GM12878 (cell line): ENCODE measurements around the gene FRAS1. TPM values are rescaled to one million over a fixed set of nuclear protein-coding genes. Genes with fewer than 3 reads are reported as not detected.

Source experiments
- ATAC-seq: fragments of 200-7000 bp; cut with Tn5 transposase; 3 replicates; pipeline ENCODE4 v1.9.1; 2020; ENCODE audit warnings: mild to moderate bottlenecking, moderate library complexity
- BruUV-seq: library from RNA; stranded (reverse); fragments of 400-500 nt; replicated peaks from 2 replicates; lab custom pipeline; 2021; lab: Mats Ljungman, UMichigan
- CTCF ChIA-PET: fragments of 300-600 bp; sonication (Branson Sonifier 250); formaldehyde crosslinking; extraction: SDS; loops from one replicate; lab custom pipeline; 2021; ENCODE audit warnings: inconsistent platforms; lab: Yijun Ruan, JAX
- POLR2A ChIA-PET: fragments of 350-600 bp; formaldehyde crosslinking; extraction: SDS; loops from one replicate; lab custom pipeline; 2021; ENCODE audit warnings: inconsistent platforms; lab: Charles Lee
- RAD21 ChIA-PET: fragments of 300-600 bp; sonication (Branson Sonifier 250); formaldehyde crosslinking; loops from one replicate; lab custom pipeline; 2023; ENCODE audit warnings: antibody characterized with exemption; ENCODE audit not compliant: unreplicated experiment; lab: Charles Lee
- SMC1A ChIA-PET: fragments of 300-600 bp; sonication (Branson Sonifier 250); formaldehyde crosslinking; loops from one replicate; lab custom pipeline; 2023; ENCODE audit not compliant: unreplicated experiment, uncharacterized antibody; lab: Charles Lee
- DNase-seq: peaks from one replicate; pipeline ENCODE4 v3.0.0-alpha.2; 2011; ENCODE audit warnings: low read depth, low spot score
- FAIRE-seq: peaks from 3 replicates; lab custom pipeline; 2011; peaks lifted over from hg19 to GRCh38; lab: Jason Lieb, UNC
- H2AFZ ChIP-seq: 2 replicates; pipeline ENCODE4 v1.6.0; 2011; ENCODE audit warnings: low read depth, low read length, control low read depth; ENCODE audit not compliant: control insufficient read depth
- H3K27ac ChIP-seq: 2 replicates; pipeline ENCODE4 v1.5.1; 2011; ENCODE audit warnings: control low read depth; ENCODE audit not compliant: control insufficient read depth, insufficient read depth
- H3K27me3 ChIP-seq, 2 experiments: replicated peaks in 1 of 2; 2 replicates each; pipeline versions ENCODE4 v1.6.0 to v1.6.1; 2011; ENCODE audit warnings: low read length in 1 of 2; ENCODE audit not compliant: control insufficient read depth in 2 of 2, insufficient read depth in 2 of 2
- H3K36me3 ChIP-seq, 2 experiments: 2 replicates each; pipeline ENCODE4 v1.5.1; 2011; ENCODE audit warnings: low read length in 1 of 2; ENCODE audit not compliant: control insufficient read depth in 2 of 2, insufficient read depth in 2 of 2
- H3K4me1 ChIP-seq: 2 replicates; pipeline ENCODE4 v1.6.1; 2011; ENCODE audit warnings: mild to moderate bottlenecking, low read length, moderate library complexity, mixed read lengths; ENCODE audit not compliant: control insufficient read depth, insufficient read depth
- H3K4me2 ChIP-seq: 2 replicates; pipeline ENCODE4 v1.6.0; 2011; ENCODE audit warnings: control low read depth; ENCODE audit not compliant: control insufficient read depth, insufficient read depth
- H3K4me3 ChIP-seq: fragments of 200-600 bp; sonication (generic); 2 replicates; pipeline ENCODE4 v1.5.1; 2016
- H3K79me2 ChIP-seq: 2 replicates; pipeline ENCODE4 v1.6.0; 2011; ENCODE audit warnings: low read length; ENCODE audit not compliant: control insufficient read depth, insufficient read depth
- H3K9ac ChIP-seq: 2 replicates; pipeline ENCODE4 v1.8.0; 2011; ENCODE audit warnings: low read length, control low read depth, mixed read lengths; ENCODE audit not compliant: control insufficient read depth, insufficient read depth
- H3K9me3 ChIP-seq: replicated peaks from 3 replicates; pipeline ENCODE4 v1.5.1; 2011; ENCODE audit warnings: mild to moderate bottlenecking, low read length; ENCODE audit not compliant: control insufficient read depth, insufficient read depth
- H4K20me1 ChIP-seq: 2 replicates; pipeline ENCODE4 v1.6.0; 2011; ENCODE audit not compliant: control insufficient read depth, insufficient read depth
- E4F1 ChIP-seq: fragments of 450-650 bp; IDR thresholded peaks from 2 replicates; pipeline ENCODE4 v1.6.1; 2018; ENCODE audit warnings: borderline replicate concordance, mild to moderate bottlenecking; ENCODE audit not compliant: partially characterized antibody
- EP300 ChIP-seq, 2 experiments: fragments of 150-350 bp in 1 of 2; IDR thresholded peaks; 2 replicates each; pipeline ENCODE4 v1.6.1; 2011 to 2012; ENCODE audit warnings: low read depth in 2 of 2, low read length in 2 of 2, borderline replicate concordance in 1 of 2, improper control_type of control experiment in 1 of 2, inconsistent platforms in 1 of 2; ENCODE audit not compliant: control insufficient read depth in 1 of 2
- GATAD2B ChIP-seq: fragments of 450-650 bp; conservative IDR thresholded peaks from 2 replicates; pipeline ENCODE4 v1.6.1; 2017; ENCODE audit warnings: low read depth, mild to moderate bottlenecking, moderate library complexity
- KAT2A ChIP-seq: conservative IDR thresholded peaks from 2 replicates; pipeline ENCODE4 v1.6.1; 2011; ENCODE audit warnings: low read depth, low read length; ENCODE audit not compliant: control insufficient read depth
- KDM1A ChIP-seq: fragments of 200-600 bp; sonication (generic); IDR thresholded peaks from 2 replicates; pipeline ENCODE4 v1.6.1; 2016; ENCODE audit warnings: borderline replicate concordance
- MEF2B ChIP-seq: fragments of 450-650 bp; IDR thresholded peaks from 2 replicates; pipeline ENCODE4 v1.6.1; 2018; ENCODE audit warnings: mild to moderate bottlenecking, moderate library complexity; ENCODE audit not compliant: partially characterized antibody, poor library complexity, severe bottlenecking
- MTA2 ChIP-seq: fragments of 450-650 bp; IDR thresholded peaks from 2 replicates; pipeline ENCODE4 v1.6.1; 2016; ENCODE audit warnings: low read depth, mild to moderate bottlenecking, moderate library complexity
- NFYB ChIP-seq: IDR thresholded peaks from 2 replicates; pipeline ENCODE4 v1.6.1; 2011; ENCODE audit warnings: low read depth, mild to moderate bottlenecking, low read length, improper control_type of control experiment, moderate library complexity; ENCODE audit not compliant: insufficient read depth
- PBX3 ChIP-seq: IDR thresholded peaks from 2 replicates; pipeline ENCODE4 v1.6.1; 2011; ENCODE audit warnings: mild to moderate bottlenecking, low read depth, low read length, moderate library complexity; ENCODE audit not compliant: insufficient replicate concordance
- POLR2AphosphoS5 ChIP-seq: IDR thresholded peaks from 2 replicates; pipeline ENCODE4 v1.6.1; 2011; ENCODE audit warnings: mild to moderate bottlenecking, low read length, inconsistent platforms
- POU2F2 ChIP-seq: IDR thresholded peaks from 3 replicates; pipeline ENCODE4 v1.6.1; 2011; ENCODE audit warnings: low read depth, mild to moderate bottlenecking, low read length, borderline replicate concordance
- RAD21 ChIP-seq: IDR thresholded peaks from 2 replicates; pipeline ENCODE4 v1.6.1; 2011; ENCODE audit warnings: mild to moderate bottlenecking, low read depth, low read length, moderate library complexity; ENCODE audit not compliant: insufficient read depth
- SMAD1 ChIP-seq: fragments of 450-650 bp; IDR thresholded peaks from 2 replicates; pipeline ENCODE4 v1.6.1; 2018; ENCODE audit warnings: mild to moderate bottlenecking, low read depth; ENCODE audit not compliant: partially characterized antibody
- SMARCA5 ChIP-seq: fragments of 450-650 bp; IDR thresholded peaks from 2 replicates; pipeline ENCODE4 v1.6.1; 2017; ENCODE audit warnings: mild to moderate bottlenecking
- STAT1 ChIP-seq: fragments of 450-650 bp; conservative IDR thresholded peaks from 2 replicates; pipeline ENCODE4 v1.6.1; 2014; ENCODE audit warnings: antibody characterized with exemption, mild to moderate bottlenecking
- TAF1 ChIP-seq: IDR thresholded peaks from 2 replicates; pipeline ENCODE4 v1.6.1; 2011; ENCODE audit warnings: mild to moderate bottlenecking, low read depth, low read length, borderline replicate concordance
- WRNIP1 ChIP-seq: IDR thresholded peaks from 2 replicates; pipeline ENCODE4 v1.6.1; 2011; ENCODE audit warnings: low read depth, low read length, improper control_type of control experiment, borderline replicate concordance
- YBX1 ChIP-seq: fragments of 450-650 bp; IDR thresholded peaks from 2 replicates; pipeline ENCODE4 v1.6.1; 2016; ENCODE audit warnings: antibody characterized with exemption
- ZNF24 ChIP-seq: fragments of 450-650 bp; IDR thresholded peaks from 2 replicates; pipeline ENCODE4 v1.6.1; 2017; ENCODE audit warnings: antibody characterized with exemption, mild to moderate bottlenecking
- WGBS: methylation state at CpG from one replicate; pipeline ENCODE4 v1.1.6; 2016; ENCODE audit warnings: low lambda C conversion rate; ENCODE audit not compliant: insufficient replicate concordance, insufficient coverage; ENCODE audit errors: missing lambda C conversion rate; 5-methylcytosine and 5-hydroxymethylcytosine counted together
- in situ Hi-C: fragments of 300-500 bp; cut with MboI; formaldehyde crosslinking; loops from 9 replicates; pipeline ENCODE4 v1.14.3; 2018; ENCODE audit warnings: mixed read lengths
- intact Hi-C: fragments of 100-400 bp; cut with micrococcal nuclease; formaldehyde crosslinking; loops from one replicate; pipeline ENCODE4 v1.14.2; 2022; ENCODE audit not compliant: unreplicated experiment
- polyA plus RNA-seq, 11 experiments: library from polyadenylated mRNA; depleted of rRNA in 4 of 11; unstranded in 6 of 11; stranded (reverse) in 5 of 11; fragments of >200 nt; fragmentation: Nextera tagmentation in 4 of 11; fragmentation: Illumina TruSeq in 1 of 11; extraction: Ambion mirVana in 4 of 11; extraction: Trizol in 1 of 11; gene quantifications; 1 replicate in 1 of 11; 2 replicates in 10 of 11; pipeline versions ENCODE4 v1.2.1 to v1.2.3, GENCODE V29; 2011 to 2016; ENCODE audit warnings: inconsistent platforms in 2 of 11, missing spikeins in 2 of 11, low read depth in 1 of 11
- total RNA-seq, 4 experiments: library from RNA; depleted of rRNA in 3 of 4; stranded (reverse); fragments of >200 nt in 3 of 4; fragmentation: Illumina TruSeq in 1 of 4; extraction: Trizol in 1 of 4; gene quantifications; 2 replicates each; pipeline versions ENCODE4 v1.2.1 to v1.2.3, GENCODE V29; 2013 to 2021

The FRAS1 gene
- total and polyA plus RNA-seq, 10 of the 15 experiments (the other 5 are each of a cell fraction or from before 2014, with no cell fraction given), result 0.08 to 11.7 (median 0.20) TPM

GRCh38 chr4:78155616-78156105, 98.5 kb downstream of the FRAS1 start (continued):
- TF ChIP-seq SMAD1 (no peak), MTA2 (0 out of 2 replicates have a peak, but pooled peaks have one; percentile 29), YBX1 (no peak), POU2F2 (no peak), ZNF24 (no peak), WRNIP1 (no peak), POLR2AphosphoS5 (no peak), MEF2B (no peak)

GRCh38 chr4:78156520-78156919, 99.4 kb downstream of the FRAS1 start:
- RAD21 ChIA-PET, result interaction anchor here (1.4 to 1.5 kb wide), 2 partner anchors 48 to 84 kb away, joined by 3 read pairs; no protein-coding TSS in a partner anchor
- 23% methylated on average over 5 of the region's 5 CpGs for WGBS
- no peak for TF ChIP-seq NFYB
- no peak for TF ChIP-seq KAT2A
- TF ChIP-seq SMARCA5, result no peak
- no peak for TF ChIP-seq STAT1
- no peak for TF ChIP-seq PBX3
- TF ChIP-seq EP300 (IDR thresholded peaks at IDR 0.05; ENCODE audit: borderline replicate concordance in 1 of 2, control insufficient read depth in 1 of 2, low read depth in 2 of 2, low read length in 2 of 2), result no peak
- no peak for TF ChIP-seq RAD21
- no peak for TF ChIP-seq E4F1
- no peak for TF ChIP-seq KDM1A
- TF ChIP-seq TAF1, result no peak
- no peak for TF ChIP-seq GATAD2B

More at GRCh38 chr4:78156520-78156919, 99.4 kb downstream of the FRAS1 start:
- ChIA-PET SMC1A (interaction anchor here (1.0 to 2.1 kb wide), 5 partner anchors 8 to 83 kb away, joined by 3 to 11 read pairs (median 4); no protein-coding TSS in a partner anchor), CTCF (interaction anchor here (1.3 to 2.3 kb wide), 3 partner anchors 10 to 15 kb away, joined by 3 to 9 read pairs (median 7); no protein-coding TSS in a partner anchor), POLR2A (interaction anchor here (1.0 kb wide), 1 partner anchor 9 kb away, joined by 3 read pairs; no protein-coding TSS in a partner anchor)
- no peaks in the 10 kb centered on the region for H3K4me1 ChIP-seq
- no peak for DNase-seq
- no TSS peak for BruUV-seq
- H2AFZ ChIP-seq, result no peak overlapping the region
- no peaks in the 10 kb centered on the region for H4K20me1 ChIP-seq
- intact Hi-C loops, result no loop called here
- no peak for FAIRE-seq
- no peaks in the 10 kb centered on the region for H3K79me2 ChIP-seq
- H3K4me2 ChIP-seq, result no peak overlapping the region
- H3K9ac ChIP-seq, result no peak overlapping the region
- in situ Hi-C loops, result no loop called here
- H3K36me3 ChIP-seq, result no peaks in the 10 kb centered on the region
- ATAC-seq, result no peak; the same call in 2 of the 3 replicates
- H3K27ac ChIP-seq, result no peak overlapping the region
- no peaks in the 10 kb centered on the region for H3K9me3 ChIP-seq
- no peak overlapping the region for H3K4me3 ChIP-seq
- H3K27me3 ChIP-seq, result peaks cover 0 to 4% of the 10 kb centered on the region in 2 experiments; a peak in 1 of 4 replicates
